MCF 10A (cell line): ENCODE measurements around the gene VAMP5. TPM values are rescaled to one million over a fixed set of nuclear protein-coding genes. Genes with fewer than 3 reads are reported as not detected.

ENCODE experiments used
- BruUV-seq: library from RNA; stranded (reverse); fragments of 400-500 nt; replicated peaks from 2 replicates; lab custom pipeline; 2021; lab: Mats Ljungman, UMichigan
- CTCF ChIA-PET: fragments of 300-600 bp; sonication (Branson Sonifier 250); formaldehyde crosslinking; extraction: SDS; loops from one replicate; lab custom pipeline; 2021; ENCODE audit warnings: antibody characterized with exemption, inconsistent platforms; lab: Yijun Ruan, JAX
- POLR2A ChIA-PET: fragments of 300-600, 350-650 bp; sonication (Branson Sonifier 250); formaldehyde crosslinking; extraction: SDS; loops from one replicate; lab custom pipeline; 2020; ENCODE audit warnings: antibody characterized with exemption, inconsistent platforms; lab: Yijun Ruan, JAX
- DNase-seq: peaks from one replicate; pipeline ENCODE4 v3.0.0-alpha.2; 2018; ENCODE audit not compliant: unreplicated experiment
- H3K27ac Mint-ChIP-seq: one replicate; pipeline ENCODE4 v1.8.0; 2022; ENCODE audit warnings: mild to moderate bottlenecking, low read depth, mixed read lengths; ENCODE audit not compliant: unreplicated experiment
- H3K27me3 Mint-ChIP-seq: one replicate; pipeline ENCODE4 v1.8.0; 2022; ENCODE audit warnings: mixed read lengths; ENCODE audit not compliant: insufficient read depth, unreplicated experiment
- H3K36me3 Mint-ChIP-seq: one replicate; pipeline ENCODE4 v1.8.0; 2022; ENCODE audit warnings: mild to moderate bottlenecking, moderate library complexity, mixed read lengths; ENCODE audit not compliant: insufficient read depth, unreplicated experiment
- H3K4me1 Mint-ChIP-seq: one replicate; pipeline ENCODE4 v1.8.0; 2022; ENCODE audit warnings: mixed read lengths; ENCODE audit not compliant: insufficient read depth, unreplicated experiment
- H3K4me3 Mint-ChIP-seq: one replicate; pipeline ENCODE4 v1.8.0; 2022; ENCODE audit warnings: mild to moderate bottlenecking, moderate library complexity, mixed read lengths; ENCODE audit not compliant: unreplicated experiment
- H3K9me3 Mint-ChIP-seq: one replicate; pipeline ENCODE4 v1.8.0; 2022; ENCODE audit warnings: mixed read lengths; ENCODE audit not compliant: unreplicated experiment
- CTCF ChIP-seq: fragments of 200-600 bp; IDR thresholded peaks from one replicate; pipeline ENCODE4 v1.8.0; 2022; ENCODE audit warnings: antibody characterized with exemption, mild to moderate bottlenecking; ENCODE audit not compliant: unreplicated experiment
- intact Hi-C: fragments of 100-400 bp; cut with micrococcal nuclease; formaldehyde crosslinking; loops from 2 replicates; pipeline ENCODE4 v1.14.1; 2022
- total RNA-seq: library from RNA; stranded (reverse); gene quantifications from 2 replicates; pipeline ENCODE4 v1.2.3, GENCODE V29; 2022

VAMP5 gene
- total RNA-seq, 1 experiment from 2014 or later = 1.6 TPM

GRCh38 chr2:85596486-85597143, 12.4 kb downstream of the VAMP5 start:
- ChIA-PET CTCF (interaction anchor here (1.0 to 2.4 kb wide), 4 partner anchors 11 to 176 kb away, joined by 3 to 9 read pairs (median 4); no protein-coding TSS in a partner anchor), POLR2A (interaction anchor here (0.7 to 5.2 kb wide), 17 partner anchors 8 to 509 kb away, joined by 3 to 113 read pairs (median 6); partner anchors contain the start of genes C2orf68, ELMOD3, GGCX and POLR1A)
- Mint-ChIP-seq H3K36me3 (peaks cover 21% of the 10 kb centered on the region), H3K27ac (peak overlapping the region; percentile 98), H3K4me1 (peaks cover 19% of the 10 kb centered on the region), H3K9me3 (no peaks in the 10 kb centered on the region), H3K4me3 (peak overlapping the region; percentile 98), H3K27me3 (no peaks in the 10 kb centered on the region)
- no peak for TF ChIP-seq CTCF
- DNase-seq = no peak
- intact Hi-C loops = no loop called here
- no TSS peak for BruUV-seq

GRCh38 chr2:85597241-85597640, 13.0 kb downstream of the VAMP5 start:
- no peaks in the 10 kb centered on the region for H3K27me3 Mint-ChIP-seq
- BruUV-seq = TSS peak; percentile 50
- CTCF ChIA-PET = interaction anchor here (0.6 to 2.4 kb wide), 4 partner anchors 20 to 624 kb away, joined by 4 to 9 read pairs (median 4); no protein-coding TSS in a partner anchor

GRCh38 chr2:85598594-85599340, 14.5 kb downstream of the VAMP5 start:
- H3K27me3 Mint-ChIP-seq = no peaks in the 10 kb centered on the region
- no peak for DNase-seq
- H3K9me3 Mint-ChIP-seq = no peaks in the 10 kb centered on the region
- peaks cover 19% of the 10 kb centered on the region for H3K4me1 Mint-ChIP-seq
- H3K27ac Mint-ChIP-seq = no peak overlapping the region
- TF ChIP-seq CTCF = no peak
- CTCF ChIA-PET = no interaction called here
- intact Hi-C loops = no loop called here
- POLR2A ChIA-PET = interaction anchor here (0.8 to 1.2 kb wide), 2 partner anchors 10 to 20 kb away, joined by 3 to 5 read pairs; no protein-coding TSS in a partner anchor
- H3K36me3 Mint-ChIP-seq = peaks cover 24% of the 10 kb centered on the region
- no peak overlapping the region for H3K4me3 Mint-ChIP-seq
- BruUV-seq = no TSS peak

More at GRCh38 chr2:85597241-85597640, 13.0 kb downstream of the VAMP5 start:
- intact Hi-C loops = no loop called here
- no peak for DNase-seq
- Mint-ChIP-seq H3K9me3 (no peaks in the 10 kb centered on the region), H3K36me3 (peaks cover 24% of the 10 kb centered on the region), H3K27ac (peak overlapping the region; percentile 98), H3K4me1 (peaks cover 19% of the 10 kb centered on the region), H3K4me3 (peak overlapping the region; percentile 98)
- POLR2A ChIA-PET = interaction anchor here (1.0 to 5.2 kb wide), 5 partner anchors 7 to 270 kb away, joined by 3 to 113 read pairs (median 54); partner anchors contain the start of genes GGCX, TGOLN2, TMEM150A and VAMP5
- TF ChIP-seq CTCF = no peak
